Astrocyte (in vitro differentiated cells and primary cell): Measurements from ENCODE around the gene PAMR1. TPM values are rescaled to one million over a fixed set of nuclear protein-coding genes. Genes with fewer than 3 reads are reported as not detected.

Experiments used
- DNase-seq: peaks from one replicate; pipeline ENCODE4 v3.0.0-alpha.2; 2010; ENCODE audit warnings: low read depth
- FAIRE-seq: peaks from 2 replicates; lab custom pipeline; 2011; peaks lifted over from hg19 to GRCh38; lab: Jason Lieb, UNC
- H2AFZ ChIP-seq: 2 replicates; pipeline ENCODE4 v1.6.0; 2012; ENCODE audit warnings: low read depth, low read length, inconsistent platforms
- H3K27ac ChIP-seq: 2 replicates; pipeline ENCODE4 v1.5.1; 2011; ENCODE audit warnings: low read depth, low read length, inconsistent platforms
- H3K27me3 ChIP-seq: 2 replicates; pipeline ENCODE4 v1.6.0; 2011; ENCODE audit warnings: low read length, inconsistent platforms; ENCODE audit not compliant: insufficient read depth
- H3K36me3 ChIP-seq: 2 replicates; pipeline ENCODE4 v1.5.1; 2011; ENCODE audit warnings: low read length, inconsistent platforms; ENCODE audit not compliant: insufficient read depth
- H3K4me1 ChIP-seq: 2 replicates; pipeline ENCODE4 v1.5.1; 2011; ENCODE audit warnings: low read length, inconsistent platforms; ENCODE audit not compliant: insufficient read depth
- H3K4me2 ChIP-seq: 2 replicates; pipeline ENCODE4 v1.6.0; 2012; ENCODE audit warnings: low read length, inconsistent platforms
- H3K4me3 ChIP-seq: 2 replicates; pipeline ENCODE4 v1.5.1; 2011; ENCODE audit warnings: low read depth, mild to moderate bottlenecking, low read length, inconsistent platforms; ENCODE audit not compliant: insufficient read depth
- H3K79me2 ChIP-seq: 2 replicates; pipeline ENCODE4 v1.6.0; 2012; ENCODE audit warnings: mild to moderate bottlenecking, low read length, inconsistent platforms; ENCODE audit not compliant: insufficient read depth
- H3K9ac ChIP-seq: 2 replicates; pipeline ENCODE4 v1.6.0; 2012; ENCODE audit warnings: mild to moderate bottlenecking, low read length, inconsistent platforms
- H3K9me3 ChIP-seq: 2 replicates; pipeline ENCODE4 v1.5.1; 2012; ENCODE audit warnings: low read depth, mild to moderate bottlenecking, low read length, inconsistent platforms; ENCODE audit not compliant: insufficient read depth
- H4K20me1 ChIP-seq: 2 replicates; pipeline ENCODE4 v1.6.0; 2012; ENCODE audit warnings: low read length, inconsistent platforms; ENCODE audit not compliant: insufficient read depth
- H3K27ac Mint-ChIP-seq: one replicate; pipeline ENCODE4 v1.8.0; 2021; ENCODE audit warnings: mild to moderate bottlenecking, mixed read lengths; ENCODE audit not compliant: unreplicated experiment
- H3K27me3 Mint-ChIP-seq: one replicate; pipeline ENCODE4 v1.8.0; 2021; ENCODE audit warnings: low read depth, mixed read lengths; ENCODE audit not compliant: unreplicated experiment
- H3K36me3 Mint-ChIP-seq: one replicate; pipeline ENCODE4 v1.8.0; 2021; ENCODE audit warnings: low read depth, mixed read lengths; ENCODE audit not compliant: unreplicated experiment
- H3K4me1 Mint-ChIP-seq: one replicate; pipeline ENCODE4 v1.8.0; 2021; ENCODE audit warnings: low read depth, mixed read lengths; ENCODE audit not compliant: unreplicated experiment
- H3K4me3 Mint-ChIP-seq: one replicate; pipeline ENCODE4 v1.8.0; 2021; ENCODE audit warnings: mild to moderate bottlenecking, moderate library complexity, mixed read lengths; ENCODE audit not compliant: unreplicated experiment
- H3K9me3 Mint-ChIP-seq: one replicate; pipeline ENCODE4 v1.8.0; 2021; ENCODE audit warnings: mild to moderate bottlenecking, mixed read lengths; ENCODE audit not compliant: unreplicated experiment
- CTCF ChIP-seq: IDR thresholded peaks from 2 replicates; pipeline ENCODE4 v1.5.1; 2011; ENCODE audit warnings: low read depth, mild to moderate bottlenecking, inconsistent platforms, low read length, moderate library complexity; ENCODE audit not compliant: insufficient read depth
- EZH2 ChIP-seq: IDR thresholded peaks from 2 replicates; pipeline ENCODE4 v1.6.1; 2012; ENCODE audit warnings: mild to moderate bottlenecking, low read length, inconsistent platforms; ENCODE audit not compliant: insufficient read depth
- total RNA-seq: library from RNA; stranded (reverse); gene quantifications from 2 replicates; pipeline ENCODE4 v1.2.1, GENCODE V29; 2021

The PAMR1 gene
- total RNA-seq, 1 donor from 2014 or later: 12.6 TPM

GRCh38 chr11:35507688-35508087, 17.7 kb downstream of the PAMR1 start:
- H2AFZ ChIP-seq: no peak overlapping the region
- H4K20me1 ChIP-seq: no peaks in the 10 kb centered on the region
- DNase-seq (no peak), FAIRE-seq (no peak)
- no peak overlapping the region for H3K4me3 Mint-ChIP-seq
- H3K27me3 ChIP-seq: no peaks in the 10 kb centered on the region
- no peaks in the 10 kb centered on the region for H3K36me3 Mint-ChIP-seq
- peaks cover 17% of the 10 kb centered on the region for H3K9me3 Mint-ChIP-seq
- no peaks in the 10 kb centered on the region for H3K79me2 ChIP-seq
- H3K36me3 ChIP-seq: no peaks in the 10 kb centered on the region
- peak overlapping the region; percentile 47 for H3K27ac Mint-ChIP-seq
- no peaks in the 10 kb centered on the region for H3K9me3 ChIP-seq
- peaks cover 17% of the 10 kb centered on the region for H3K4me1 Mint-ChIP-seq
- no peaks in the 10 kb centered on the region for H3K27me3 Mint-ChIP-seq
- no peak overlapping the region for H3K27ac ChIP-seq
- H3K9ac ChIP-seq: no peak overlapping the region
- no peak overlapping the region for H3K4me2 ChIP-seq
- peaks cover 15% of the 10 kb centered on the region for H3K4me1 ChIP-seq
- H3K4me3 ChIP-seq: no peak overlapping the region
- TF ChIP-seq EZH2: no peak
- no peak for TF ChIP-seq CTCF

GRCh38 chr11:35501776-35502175, 23.6 kb downstream of the PAMR1 start:
- H4K20me1 ChIP-seq: no peaks in the 10 kb centered on the region
- no peak overlapping the region for H3K4me2 ChIP-seq
- H3K4me3 ChIP-seq: no peak overlapping the region
- Mint-ChIP-seq H3K27ac (no peak overlapping the region), H3K36me3 (no peaks in the 10 kb centered on the region), H3K27me3 (peaks cover 1% of the 10 kb centered on the region), H3K4me3 (no peak overlapping the region), H3K4me1 (no peaks in the 10 kb centered on the region), H3K9me3 (peaks cover 11% of the 10 kb centered on the region)
- no peaks in the 10 kb centered on the region for H3K9me3 ChIP-seq
- no peaks in the 10 kb centered on the region for H3K4me1 ChIP-seq
- H3K36me3 ChIP-seq: no peaks in the 10 kb centered on the region
- no peak overlapping the region for H2AFZ ChIP-seq
- DNase-seq: no peak
- TF ChIP-seq EZH2 (no peak), CTCF (no peak)
- H3K27me3 ChIP-seq: no peaks in the 10 kb centered on the region
- H3K9ac ChIP-seq: no peak overlapping the region
- no peak for FAIRE-seq
- H3K79me2 ChIP-seq: no peaks in the 10 kb centered on the region
- no peak overlapping the region for H3K27ac ChIP-seq

- Histone ChIP-seq H3K79me2 (no peaks in the 10 kb centered on the region), H3K4me1 (no peaks in the 10 kb centered on the region), H3K27me3 (no peaks in the 10 kb centered on the region), H3K9ac (no peak overlapping the region), H3K9me3 (no peaks in the 10 kb centered on the region), H4K20me1 (no peaks in the 10 kb centered on the region), H3K4me2 (no peak overlapping the region), H3K27ac (no peak overlapping the region), H3K4me3 (no peak overlapping the region), H3K36me3 (no peaks in the 10 kb centered on the region), H2AFZ (no peak overlapping the region)
- no peaks in the 10 kb centered on the region for H3K4me1 Mint-ChIP-seq
- H3K9me3 Mint-ChIP-seq: peaks cover 7% of the 10 kb centered on the region
- DNase-seq (no peak), FAIRE-seq (no peak)
- TF ChIP-seq EZH2: no peak
- H3K27ac Mint-ChIP-seq: no peak overlapping the region
- H3K4me3 Mint-ChIP-seq: no peak overlapping the region
- peaks cover 1% of the 10 kb centered on the region for H3K27me3 Mint-ChIP-seq
- H3K36me3 Mint-ChIP-seq: no peaks in the 10 kb centered on the region
These were observed 24.7 kb downstream of the PAMR1 start for GRCh38 chr11:35500744-35501143.
